HEK293 (cell line): Measurements from ENCODE around the gene RBM19.

Experiments used
- CTCF ChIA-PET: fragments of 350-600 bp; formaldehyde crosslinking; extraction: SDS; loops from one replicate; lab custom pipeline; 2021; ENCODE audit warnings: antibody characterized with exemption; lab: Yijun Ruan, JAX
- POLR2A ChIA-PET: fragments of 300-600 bp; formaldehyde crosslinking; extraction: SDS; loops from one replicate; lab custom pipeline; 2020; ENCODE audit warnings: antibody characterized with exemption, inconsistent platforms; lab: Yijun Ruan, JAX
- H3K27ac ChIP-seq: fragments of 200-500 bp; sonication (Bioruptor generic); 2 replicates; pipeline ENCODE4 v1.5.1; 2014; ENCODE audit warnings: low read depth, low read length, control low read depth, inconsistent platforms; ENCODE audit errors: extremely low read depth
- H3K36me3 ChIP-seq, 2 experiments: fragments of 200-500 bp in 1 of 2; sonication (Bioruptor generic) in 1 of 2; 1 replicate in 1 of 2; 2 replicates in 1 of 2; pipeline ENCODE4 v1.5.1; 2014 to 2017; ENCODE audit warnings: inconsistent platforms in 2 of 2, low read length in 2 of 2; ENCODE audit not compliant: control insufficient read depth in 2 of 2, insufficient read depth in 1 of 2
- H3K4me1 ChIP-seq: fragments of 200-500 bp; sonication (Bioruptor generic); 2 replicates; pipeline ENCODE4 v1.5.1; 2014; ENCODE audit warnings: mild to moderate bottlenecking, low read length, inconsistent platforms; ENCODE audit not compliant: control insufficient read depth, insufficient read depth
- H3K4me3 ChIP-seq: 2 replicates; pipeline ENCODE4 v1.5.1; 2011; ENCODE audit warnings: low read depth, mild to moderate bottlenecking, control low read depth, low read length, moderate library complexity
- H3K9me3 ChIP-seq: fragments of 200-500 bp; sonication (Bioruptor generic); 2 replicates; pipeline ENCODE4 v1.5.1; 2014; ENCODE audit warnings: low read depth, low read length, inconsistent platforms; ENCODE audit not compliant: control insufficient read depth, insufficient read depth
- CTCF ChIP-seq: fragments of 450-650 bp; formaldehyde crosslinking; IDR thresholded peaks from 2 replicates; pipeline ENCODE4 v1.5.1; 2016; ENCODE audit warnings: missing biosample characterization, missing genetic modification characterization
- GLI4 ChIP-seq: fragments of 450-650 bp; formaldehyde crosslinking; IDR thresholded peaks from 2 replicates; pipeline ENCODE4 v1.5.1; 2016; ENCODE audit warnings: missing biosample characterization, missing genetic modification characterization
- KLF9 ChIP-seq: fragments of 450-650 bp; formaldehyde crosslinking; IDR thresholded peaks from 2 replicates; pipeline ENCODE4 v1.5.1; 2016; ENCODE audit warnings: missing biosample characterization, missing genetic modification characterization, low read depth
- SALL2 ChIP-seq: fragments of 450-650 bp; formaldehyde crosslinking; IDR thresholded peaks from 2 replicates; pipeline ENCODE4 v1.5.0; 2017; ENCODE audit warnings: missing biosample characterization, mild to moderate bottlenecking, missing genetic modification characterization, borderline replicate concordance
- SP7 ChIP-seq: fragments of 450-650 bp; formaldehyde crosslinking; IDR thresholded peaks from 2 replicates; pipeline ENCODE4 v1.5.1; 2016; ENCODE audit warnings: missing biosample characterization, missing genetic modification characterization
- ZNF10 ChIP-seq: fragments of 450-650 bp; formaldehyde crosslinking; IDR thresholded peaks from 2 replicates; pipeline ENCODE4 v1.5.1; 2017; ENCODE audit warnings: missing biosample characterization, missing genetic modification characterization
- ZNF292 ChIP-seq: fragments of 450-650 bp; formaldehyde crosslinking; IDR thresholded peaks from 2 replicates; pipeline ENCODE4 v1.5.1; 2016; ENCODE audit warnings: low read depth, missing biosample characterization, missing genetic modification characterization, borderline replicate concordance
- ZNF335 ChIP-seq: fragments of 450-650 bp; formaldehyde crosslinking; conservative IDR thresholded peaks from 2 replicates; pipeline ENCODE4 v1.5.1; 2016; ENCODE audit warnings: missing biosample characterization, missing genetic modification characterization
- ZNF37A ChIP-seq: fragments of 450-650 bp; IDR thresholded peaks from 2 replicates; pipeline ENCODE4 v1.5.1; 2018; ENCODE audit warnings: missing biosample characterization, missing genetic modification characterization
- ZNF518A ChIP-seq: fragments of 450-650 bp; formaldehyde crosslinking; conservative IDR thresholded peaks from 2 replicates; pipeline ENCODE4 v1.5.1; 2016; ENCODE audit warnings: low read depth, missing biosample characterization, missing genetic modification characterization
- ZNF560 ChIP-seq: fragments of 450-650 bp; formaldehyde crosslinking; IDR thresholded peaks from 2 replicates; pipeline ENCODE4 v1.5.1; 2017; ENCODE audit warnings: missing biosample characterization, missing genetic modification characterization, borderline replicate concordance
- ZNF645 ChIP-seq: fragments of 450-650 bp; formaldehyde crosslinking; IDR thresholded peaks from 2 replicates; pipeline ENCODE4; 2016; ENCODE audit warnings: missing biosample characterization, missing genetic modification characterization
- ZNF654 ChIP-seq: fragments of 450-650 bp; formaldehyde crosslinking; IDR thresholded peaks from 2 replicates; pipeline ENCODE4 v1.5.1; 2016; ENCODE audit warnings: low read depth, missing biosample characterization, missing genetic modification characterization
- ZNF660 ChIP-seq: fragments of 450-650 bp; IDR thresholded peaks from 2 replicates; pipeline ENCODE4 v1.5.1; 2018; ENCODE audit warnings: missing biosample characterization, mild to moderate bottlenecking, missing genetic modification characterization

RBM19 gene

GRCh38 chr12:113980537-113981337 lies 14.6 kb upstream of the RBM19 start:
- no peaks in the 10 kb centered on the region for H3K36me3 ChIP-seq
- H3K27ac ChIP-seq = no peak overlapping the region
- POLR2A ChIA-PET = interaction anchor here (0.7 kb wide), 1 partner anchor 1357 kb away, joined by 13 read pairs; no protein-coding TSS in a partner anchor
- no peak overlapping the region for H3K4me3 ChIP-seq
- H3K4me1 ChIP-seq = no peaks in the 10 kb centered on the region
- CTCF ChIA-PET = interaction anchor here (0.6 to 4.9 kb wide), 52 partner anchors 8 to 1966 kb away, joined by 3 to 59 read pairs (median 3); no protein-coding TSS in a partner anchor
- TF ChIP-seq ZNF10 (tag by site-specific recombination) (no peak), GLI4 (tag by site-specific recombination) (no peak), SP7 (tag by site-specific recombination) (no peak), CTCF (tag by site-specific recombination) (peak; percentile 67; the same call in 1 of the 2 replicates), ZNF560 (tag by site-specific recombination) (no peak), ZNF645 (tag by site-specific recombination) (no peak), ZNF654 (peak; percentile 97), ZNF660 (tag by site-specific recombination) (peak; percentile 55; the same call in 1 of the 2 replicates), SALL2 (tag by site-specific recombination) (no peak), KLF9 (no peak), ZNF518A (no peak), ZNF335 (no peak)
- H3K9me3 ChIP-seq = no peaks in the 10 kb centered on the region

GRCh38 chr12:113980054-113980453 lies 13.9 kb upstream of the RBM19 start:
- TF ChIP-seq ZNF292 (tag by site-specific recombination) = no peak
- TF ChIP-seq ZNF37A (tag by site-specific recombination) = no peak
- no peaks in the 10 kb centered on the region for H3K9me3 ChIP-seq
- no peak overlapping the region for H3K27ac ChIP-seq
- no peak overlapping the region for H3K4me3 ChIP-seq
- ChIA-PET CTCF (interaction anchor here (0.6 to 4.9 kb wide), 40 partner anchors 8 to 1967 kb away, joined by 3 to 59 read pairs (median 4); no protein-coding TSS in a partner anchor), POLR2A (no interaction called here)
- H3K4me1 ChIP-seq = no peaks in the 10 kb centered on the region
- no peaks in the 10 kb centered on the region for H3K36me3 ChIP-seq
